GM12891 (cell line): ENCODE measurements around the gene ARHGEF16.

ENCODE experiments used
- POLR2A ChIP-seq: IDR thresholded peaks from 2 replicates; pipeline ENCODE4 v1.6.1; 2011; ENCODE audit warnings: low read depth, low read length, control low read depth
- POLR2AphosphoS5 ChIP-seq: IDR thresholded peaks from 2 replicates; pipeline ENCODE4 v1.6.1; 2011; ENCODE audit warnings: low read depth, low read length, control low read depth
- SPI1 ChIP-seq: IDR thresholded peaks from 2 replicates; pipeline ENCODE4 v1.6.1; 2011; ENCODE audit warnings: low read depth, low read length, control low read depth
- TAF1 ChIP-seq: IDR thresholded peaks from 2 replicates; pipeline ENCODE4 v1.6.1; 2011; ENCODE audit warnings: low read depth, low read length, control low read depth

GRCh38 chr1:3522112-3522511 lies 67.6 kb downstream of the ARHGEF16 start:
- no peak for TF ChIP-seq SPI1
- TF ChIP-seq POLR2A: no peak
- no peak for TF ChIP-seq POLR2AphosphoS5
- TF ChIP-seq TAF1: no peak
